ENCODE measurements around the gene NTMT1.
"Not testable (repeated sequence)": the region's sequence is repeated elsewhere in the genome, so short reads cannot be mapped to it uniquely, and the experiment has no call there.

The NTMT1 gene

DNA sequence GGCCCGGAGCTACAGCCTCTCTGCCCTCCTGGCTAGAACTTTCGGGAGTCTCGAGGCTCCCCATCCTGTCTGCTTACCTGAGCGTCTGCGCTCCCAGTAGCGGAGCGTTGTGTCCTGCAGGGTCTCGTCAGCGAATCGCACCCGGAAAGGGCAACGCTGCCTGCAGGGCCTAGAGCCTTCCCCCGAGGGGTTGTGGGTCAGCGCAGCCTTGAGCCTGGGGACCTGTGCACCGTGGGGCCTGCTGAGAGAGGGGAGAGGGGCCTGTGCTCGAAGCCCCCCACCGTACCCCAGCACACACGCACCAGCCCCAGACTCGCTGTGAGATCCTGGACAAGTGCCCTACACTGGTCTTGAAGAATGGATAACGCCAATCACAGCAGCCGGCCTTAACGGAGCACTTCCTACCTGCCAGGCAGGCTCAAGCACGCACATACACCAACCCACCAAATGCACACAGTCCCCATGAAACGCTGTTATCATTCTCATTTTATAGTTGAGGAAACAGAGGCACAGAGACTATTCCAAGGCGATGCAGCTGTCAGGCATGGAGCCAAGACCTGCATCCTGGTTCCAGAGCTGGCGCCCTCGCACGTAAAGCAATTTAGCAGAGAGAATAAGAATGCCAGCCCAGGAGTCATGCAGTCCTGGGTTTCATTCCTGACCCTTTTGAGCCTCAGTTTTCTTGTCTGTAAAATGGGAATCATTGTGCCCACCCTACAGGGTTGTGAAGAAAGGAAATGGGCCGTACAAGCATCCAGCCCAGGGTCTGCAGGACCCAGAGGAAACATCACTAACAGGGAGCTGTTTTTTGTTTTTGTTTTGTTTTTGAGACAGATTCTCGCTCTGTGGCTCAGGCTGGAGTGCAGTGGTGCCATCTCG is 10.3 kb upstream of the NTMT1 start:
- DNase-seq: no peak

- no peak for DNase-seq
Observed at GRCh38 chr9:129617167-129617566, 8.8 kb upstream of the NTMT1 start.

DNA sequence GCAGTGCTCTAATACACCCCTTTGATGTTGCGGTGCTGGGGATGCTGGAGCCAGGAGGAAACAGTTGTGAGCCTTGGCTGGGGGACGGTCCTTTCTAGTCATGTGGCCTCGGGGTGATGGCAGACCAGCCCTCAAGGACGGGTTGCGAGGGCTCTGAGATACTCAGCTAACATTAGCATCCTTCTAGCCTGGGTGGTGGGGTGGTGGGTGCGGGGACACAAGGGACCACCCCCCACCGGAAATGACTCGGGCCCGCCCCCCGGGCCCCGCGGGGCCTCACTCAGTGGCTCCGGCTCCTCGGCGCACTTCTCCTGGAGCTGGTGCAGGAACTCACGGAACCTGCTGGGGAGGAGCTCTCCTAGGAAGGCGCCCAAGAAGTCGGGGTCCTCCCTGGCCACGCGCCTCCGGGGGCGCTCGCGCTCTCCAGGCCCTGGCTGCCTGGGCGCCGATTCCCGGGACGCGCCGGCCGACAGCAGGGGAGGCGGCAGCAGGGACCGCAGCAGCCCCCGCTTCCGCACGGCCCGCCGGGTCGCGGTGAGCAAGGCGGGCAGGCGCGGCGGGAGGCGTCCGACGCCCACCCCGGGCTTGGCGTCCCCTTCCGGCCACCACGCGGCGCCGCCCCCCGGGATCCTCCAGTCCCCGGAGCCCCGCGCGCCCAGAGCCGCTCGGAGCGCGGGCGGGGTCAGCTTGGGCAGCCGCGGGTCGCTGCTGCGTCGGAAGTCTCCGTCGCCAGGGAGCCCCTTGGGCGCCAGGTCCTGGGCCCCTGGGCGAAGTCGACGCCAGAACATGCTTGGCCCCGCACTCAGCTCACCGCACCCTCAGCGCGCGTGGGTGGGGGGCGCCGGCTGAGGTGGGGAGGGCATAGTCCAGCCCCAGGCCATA is 5.9 kb upstream of the NTMT1 start:
- no peak for DNase-seq

DNA sequence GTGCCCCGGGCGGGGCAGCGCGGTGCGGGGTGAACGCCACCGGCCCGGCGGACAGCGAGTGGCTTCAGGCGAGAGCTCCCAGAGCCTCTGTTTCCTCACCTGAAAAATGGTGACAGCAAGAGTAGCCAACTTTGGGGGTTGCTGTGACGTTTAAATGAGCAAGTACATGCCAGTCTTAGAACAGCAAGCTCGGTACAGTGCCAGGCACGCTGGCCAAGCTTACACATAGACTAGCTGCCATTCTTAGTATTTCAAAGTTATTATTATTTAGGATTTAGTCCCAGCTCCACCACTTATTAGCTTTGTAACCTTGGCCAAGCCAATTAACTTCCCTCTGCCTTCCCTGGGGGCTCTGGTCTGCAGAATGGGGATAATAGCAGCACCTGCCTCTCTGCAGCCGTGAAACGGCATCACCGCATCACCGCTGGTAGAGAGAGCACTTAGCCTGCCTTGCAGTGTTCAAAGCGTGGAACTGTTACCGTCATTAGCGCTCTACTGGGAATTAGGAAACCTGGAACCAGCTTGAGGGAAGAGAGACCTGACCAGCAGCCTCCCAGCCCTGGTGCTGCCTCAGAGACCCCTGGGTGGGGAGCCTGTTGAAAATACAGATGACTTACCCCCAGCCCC is 5.2 kb upstream of the NTMT1 start, which contains the start of gene C9orf50:
C9orf50 (minus strand) TSS at position 433 of the 627 bp plus-strand sequence. CDS start 527 bp downstream, outside the sequence.
- DNase-seq: no peak

- no peak for DNase-seq
Observed at GRCh38 chr9:129623331-129623730, 2.6 kb upstream of the NTMT1 start.

DNA sequence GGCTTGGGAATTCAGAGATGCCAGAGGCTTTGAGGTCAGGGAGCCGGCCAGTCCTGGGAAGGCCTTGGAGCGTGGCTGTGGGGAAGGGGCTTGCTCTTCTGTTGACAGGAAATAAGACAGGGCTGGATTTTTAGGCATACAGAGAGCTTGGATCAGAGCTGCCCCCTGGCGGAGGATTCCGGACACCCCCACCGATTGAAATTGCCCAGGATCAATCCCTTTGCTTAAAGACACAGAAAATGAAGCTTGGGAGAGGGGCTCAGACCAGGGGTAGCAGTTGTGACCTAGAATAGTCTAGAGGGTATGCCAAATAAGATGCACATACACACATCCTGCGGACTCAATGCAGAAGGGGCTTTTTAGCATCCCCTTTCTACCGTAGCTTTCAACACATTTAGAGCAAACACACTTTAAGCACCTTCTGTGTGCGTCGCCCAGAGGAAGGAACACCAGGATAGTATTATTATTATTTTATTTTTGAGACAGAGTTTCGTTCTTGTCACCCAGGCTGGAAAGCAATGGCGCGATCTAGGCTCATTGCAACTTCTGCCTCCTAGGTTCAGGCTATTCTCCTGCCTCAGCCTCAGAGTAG is 1.7 kb upstream of the NTMT1 start:
- DNase-seq: peak; percentile 70 to 75

- DNase-seq: peak; percentile 63 to 71
Observed at GRCh38 chr9:129624947-129625346, 1.0 kb upstream of the NTMT1 start.

DNA sequence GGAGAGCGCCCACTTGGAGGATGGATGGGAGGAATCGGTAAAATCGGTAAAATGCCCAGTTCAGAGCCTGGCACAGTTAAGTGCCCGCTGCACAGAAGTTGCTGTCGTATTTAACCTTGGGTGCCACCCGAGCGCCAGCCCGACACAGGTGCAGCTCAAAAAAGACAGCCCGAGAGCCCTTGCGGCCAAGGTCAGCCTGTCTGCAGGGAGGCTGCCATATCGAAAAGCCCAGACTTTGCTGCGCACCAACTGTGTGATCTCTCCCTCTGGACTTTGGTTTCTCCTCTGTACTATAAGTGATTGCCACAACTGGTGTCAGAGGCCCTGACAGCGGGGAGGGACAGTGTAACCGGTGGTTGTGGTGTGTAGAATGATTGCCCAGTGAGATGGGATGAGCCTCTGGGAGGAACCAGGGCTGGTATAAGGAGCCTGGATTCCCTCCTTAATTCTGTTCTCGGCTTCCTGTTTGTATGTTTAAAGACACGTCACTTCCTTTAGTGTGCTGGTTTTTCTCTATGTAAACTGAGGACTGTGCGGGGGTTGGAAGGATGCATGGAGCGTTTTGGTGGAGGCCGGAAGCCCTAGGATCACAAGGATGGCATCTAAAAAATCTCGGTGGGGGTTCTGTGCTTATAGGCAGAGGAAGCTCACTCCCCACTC is 792 bp downstream of the NTMT1 start:
- peak; percentile 44 to 48 for DNase-seq

GRCh38 chr9:129627556-129628440 is 1.8 kb downstream of the NTMT1 start:
- DNase-seq: no peak

DNA sequence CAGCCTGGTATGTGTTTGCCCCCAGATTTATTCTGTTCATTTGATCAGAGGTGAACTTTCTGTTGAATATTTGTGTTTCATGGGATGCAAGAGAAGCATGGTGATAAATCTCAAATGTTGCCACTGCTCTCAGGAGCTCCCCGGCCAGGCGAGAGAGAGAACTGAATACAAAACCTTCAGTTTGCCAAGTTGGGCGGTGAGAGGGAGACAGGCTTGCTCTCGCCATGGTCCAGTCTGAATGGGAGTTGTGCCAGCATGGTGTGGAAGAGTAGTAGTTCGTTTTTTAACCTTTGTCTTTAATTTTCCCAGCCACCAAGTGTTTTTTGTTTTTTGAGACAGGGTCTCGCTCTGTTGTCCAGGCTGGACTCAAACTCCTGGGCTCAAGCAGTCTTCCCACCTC is 2.7 kb downstream of the NTMT1 start:
- no peak for DNase-seq

DNA sequence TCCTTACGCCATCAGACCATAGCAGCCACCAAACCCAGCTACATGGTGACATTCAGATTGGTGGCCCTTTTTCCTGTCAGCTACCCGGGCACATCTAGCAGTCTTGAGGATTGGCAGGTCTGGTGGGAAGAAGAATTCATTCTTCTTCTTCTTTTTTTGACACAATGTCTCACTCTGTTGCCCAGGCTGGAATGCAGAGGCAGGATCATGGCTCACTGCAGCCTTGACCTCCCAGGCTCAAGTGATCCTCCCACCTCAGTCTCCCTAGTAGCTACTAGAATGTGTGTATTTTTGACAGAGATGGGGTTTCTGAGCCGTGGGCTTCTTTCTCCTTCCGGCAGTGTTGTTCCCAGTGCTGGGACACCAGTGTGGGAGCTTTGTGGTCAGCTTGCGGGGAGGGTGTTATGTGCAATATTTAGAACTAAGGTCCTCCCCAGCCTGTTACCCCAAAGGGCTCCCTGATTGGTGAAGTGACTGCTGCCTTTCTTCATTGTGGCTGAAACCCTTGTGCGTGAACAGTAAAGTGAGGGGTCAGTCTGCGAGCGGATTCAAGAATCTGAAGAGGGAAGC is 3.4 kb downstream of the NTMT1 start:
- no peak for DNase-seq

DNA sequence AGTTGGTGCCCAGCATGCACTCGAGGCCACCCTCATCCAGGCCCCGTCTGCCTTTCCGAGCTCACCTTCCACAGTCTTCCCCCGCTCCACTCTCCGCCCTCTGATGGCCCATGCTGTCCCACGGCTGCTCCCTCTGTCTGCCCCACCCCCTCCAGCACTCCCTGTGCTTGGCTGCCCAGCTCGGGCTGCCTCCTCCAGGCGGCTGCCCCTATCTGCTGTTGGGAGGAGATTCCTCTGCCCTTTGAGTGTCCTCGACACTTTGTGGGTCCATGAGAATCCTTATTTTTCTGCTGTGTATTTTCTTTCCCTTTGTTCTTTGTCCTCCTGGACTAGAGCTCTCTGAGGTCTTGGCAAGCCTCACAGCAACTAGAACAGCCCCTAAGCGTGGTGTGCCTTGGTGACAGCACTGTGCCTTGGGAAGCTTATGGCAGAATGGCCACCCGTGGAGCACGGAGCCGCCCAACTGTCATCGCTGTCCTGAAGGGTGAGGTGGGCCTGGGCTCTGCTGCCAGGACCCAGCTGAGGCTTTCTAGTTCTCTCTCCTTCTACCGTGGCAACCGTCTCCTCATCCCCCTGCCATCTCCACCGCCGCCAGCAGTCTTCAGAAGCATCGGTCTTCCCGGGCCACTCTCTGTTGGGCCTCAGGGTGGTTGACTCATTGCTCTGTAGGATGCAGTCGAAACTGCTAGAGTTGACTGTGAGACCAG is 5.2 kb downstream of the NTMT1 start:
- DNase-seq: no peak

DNA sequence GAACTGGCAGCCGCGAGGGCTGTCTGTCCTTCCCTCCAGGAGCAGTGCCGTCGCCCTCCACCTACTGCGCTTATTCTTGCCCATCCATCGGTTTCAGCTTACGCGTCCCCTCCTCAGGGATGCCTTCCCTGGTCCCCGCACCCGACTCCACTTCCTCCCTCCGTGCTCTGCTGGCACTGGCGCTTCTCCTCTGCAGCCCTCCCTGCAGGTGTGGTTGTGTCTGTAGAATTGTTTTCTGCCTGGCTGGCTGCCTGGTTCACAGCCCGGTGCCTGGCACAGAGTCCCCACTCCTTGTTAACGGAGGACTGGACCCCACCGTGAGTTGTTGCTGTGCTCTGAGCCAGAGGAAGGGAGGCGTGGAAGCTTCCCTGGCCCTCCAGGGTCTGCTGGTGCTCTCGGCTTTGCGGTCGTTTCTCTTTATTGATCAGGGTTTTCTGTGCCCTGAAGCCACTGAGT is 5.7 kb downstream of the NTMT1 start:
- DNase-seq: no peak

GRCh38 chr9:129632460-129632859 is 6.5 kb downstream of the NTMT1 start:
- DNase-seq: no peak

- DNase-seq: no peak
Observed at GRCh38 chr9:129633207-129633606, 7.2 kb downstream of the NTMT1 start.

DNA sequence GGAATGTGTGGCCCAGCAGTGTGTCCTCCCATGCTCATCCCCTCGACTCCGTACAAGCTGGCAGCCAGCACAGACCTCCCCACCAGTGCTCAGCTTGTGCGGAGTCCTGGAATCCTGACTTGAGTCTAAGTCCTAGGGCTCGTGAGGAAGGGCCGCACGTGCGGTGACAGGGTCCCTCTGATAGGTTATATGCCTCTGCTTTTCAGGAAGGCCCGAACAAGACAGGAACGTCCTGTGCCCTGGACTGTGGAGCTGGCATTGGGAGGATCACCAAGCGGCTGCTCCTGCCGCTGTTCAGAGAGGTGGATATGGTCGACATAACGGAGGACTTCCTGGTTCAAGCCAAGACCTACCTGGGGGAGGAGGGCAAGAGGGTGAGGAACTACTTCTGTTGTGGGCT is 7.9 kb downstream of the NTMT1 start:
- no peak for DNase-seq

DNA sequence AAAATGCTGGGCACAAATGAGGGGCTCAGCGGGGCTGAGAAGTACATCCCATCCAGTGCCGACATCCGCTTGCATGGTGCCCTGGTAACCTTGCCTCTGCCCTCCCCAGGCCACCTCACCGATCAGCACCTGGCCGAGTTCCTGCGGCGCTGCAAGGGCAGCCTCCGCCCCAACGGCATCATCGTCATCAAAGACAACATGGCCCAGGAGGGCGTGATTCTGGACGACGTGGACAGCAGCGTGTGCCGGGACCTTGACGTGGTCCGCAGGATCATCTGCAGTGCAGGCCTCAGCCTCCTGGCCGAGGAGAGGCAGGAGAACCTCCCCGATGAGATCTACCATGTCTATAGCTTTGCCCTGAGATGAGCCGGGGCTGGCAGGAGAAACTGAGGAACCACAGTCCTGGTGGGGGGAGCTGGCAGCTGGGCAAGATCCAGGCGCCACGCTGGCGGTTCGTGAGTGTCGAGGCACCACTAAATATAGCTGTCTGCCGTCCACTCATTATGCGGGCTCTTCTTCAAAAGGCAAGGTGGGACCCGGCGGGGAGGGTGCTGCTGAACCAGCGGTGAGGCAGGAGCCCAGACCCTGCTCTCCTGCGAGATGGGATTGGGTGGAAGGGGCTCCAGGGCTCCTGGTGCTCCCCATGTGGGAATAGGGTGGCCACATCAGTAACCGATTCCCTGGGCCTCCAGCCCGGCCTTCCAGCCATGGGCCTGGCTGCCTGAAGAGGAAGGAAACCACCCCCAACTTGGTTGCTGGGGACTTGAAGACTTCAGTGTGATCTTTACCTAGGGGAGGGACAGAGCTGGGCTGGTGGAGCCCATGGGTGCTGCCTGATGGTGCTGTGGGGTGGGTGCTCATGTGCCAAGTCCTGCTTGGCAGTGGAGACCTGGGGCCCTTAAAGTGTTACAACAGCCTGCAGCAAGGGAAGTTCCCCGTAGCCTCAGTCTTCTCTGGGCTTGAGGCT is 9.4 kb downstream of the NTMT1 start:
- no peak for DNase-seq

DNA sequence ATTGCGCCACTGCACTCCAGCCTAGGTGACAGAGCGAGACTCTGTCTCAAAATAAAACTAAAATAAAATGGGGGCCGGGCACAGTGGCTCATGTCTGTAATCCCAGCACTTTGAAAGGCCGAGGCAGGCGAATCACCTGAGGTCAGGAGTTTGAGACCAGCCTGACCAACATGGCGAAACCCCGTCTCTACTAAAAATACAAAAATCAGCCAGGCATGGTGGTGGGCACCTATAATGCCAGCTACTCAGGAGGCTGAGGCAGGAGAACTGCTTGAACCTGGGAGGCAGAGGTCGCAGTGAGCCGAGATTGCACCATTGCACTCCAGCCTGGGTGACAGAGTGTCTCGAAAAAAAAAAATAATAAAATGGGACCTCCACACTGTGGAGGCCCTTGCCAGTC is 10.4 kb downstream of the NTMT1 start:
- DNase-seq: not testable (repeated sequence)

GRCh38 chr9:129637102-129637501 is 11.1 kb downstream of the NTMT1 start:
- no peak for DNase-seq

Measured in CD4-positive, alpha-beta T cell treated with Interleukin-4 for 1 hour (primary cell).